ENCODE measurements around the gene LRMDA. TPM values are rescaled to one million over a fixed set of nuclear protein-coding genes. Genes with fewer than 3 reads are reported as not detected.

Gene LRMDA
- total RNA-seq, 3 donors from 2014 or later (not counting 1 experiment from before 2014, with no cell fraction given): 1.4 to 2.4 (median 2.1) TPM

- WGBS (ENCODE audit: insufficient coverage): 89% methylated on average over 14 of the region's 14 CpGs
- no peak for ATAC-seq
Measured at GRCh38 chr10:75593692-75594556, 162.5 kb downstream of the LRMDA start.

GRCh38 chr10:75596930-75597620, 165.7 kb downstream of the LRMDA start:
- Histone ChIP-seq H3K4me1 (ENCODE audit: control insufficient read depth, insufficient read depth, low read length) (no peaks in the 10 kb centered on the region), H3K9me3 (ENCODE audit: control insufficient read depth, insufficient read depth, low read length) (peaks cover 3% of the 10 kb centered on the region), H3K4me3 (ENCODE audit: low read length) (no peak overlapping the region), H3K27ac (ENCODE audit: low read length) (no peak overlapping the region), H3K27me3 (ENCODE audit: control insufficient read depth, insufficient read depth, low read length) (no peaks in the 10 kb centered on the region), H3K36me3 (ENCODE audit: control insufficient read depth, insufficient read depth, low read length) (no peaks in the 10 kb centered on the region)
- peaks cover 0 to under 1% of the 10 kb centered on the region in 2 donors for H3K4me1 Mint-ChIP-seq
- no peak for TF ChIP-seq CTCF (IDR thresholded peaks at IDR 0.05)
- no peak for DNase-seq
- no peak for ATAC-seq
- intact Hi-C loops (cut with micrococcal nuclease): no loop called here
- H3K27me3 Mint-ChIP-seq (ENCODE audit: low read depth in 2 of 2): peaks cover 7 to 12% of the 10 kb centered on the region in 2 donors
- H3K9me3 Mint-ChIP-seq: no peaks in the 10 kb centered on the region
- no peak overlapping the region for H3K27ac Mint-ChIP-seq
- no peak overlapping the region for H3K4me3 Mint-ChIP-seq
- H3K36me3 Mint-ChIP-seq: no peaks in the 10 kb centered on the region
- WGBS (ENCODE audit: insufficient coverage): 78% methylated on average over 2 of the region's 6 CpGs

More at GRCh38 chr10:75593692-75594556, 162.5 kb downstream of the LRMDA start:
- peaks cover 3% of the 10 kb centered on the region for H3K9me3 ChIP-seq (ENCODE audit: control insufficient read depth, insufficient read depth, low read length)
- no peak overlapping the region for H3K4me3 Mint-ChIP-seq
- intact Hi-C loops (cut with micrococcal nuclease): no loop called here
- TF ChIP-seq CTCF (IDR thresholded peaks at IDR 0.05): no peak
- H3K27ac ChIP-seq (ENCODE audit: low read length): no peak overlapping the region
- DNase-seq: no peak
- H3K27me3 Mint-ChIP-seq (ENCODE audit: low read depth in 2 of 2): peaks cover 0 to 6% of the 10 kb centered on the region in 2 donors
- no peaks in the 10 kb centered on the region for H3K27me3 ChIP-seq (ENCODE audit: control insufficient read depth, insufficient read depth, low read length)
- peaks cover 0 to 5% of the 10 kb centered on the region in 2 donors for H3K4me1 Mint-ChIP-seq
- no peak overlapping the region for H3K4me3 ChIP-seq (ENCODE audit: low read length)
- no peak overlapping the region for H3K27ac Mint-ChIP-seq
- no peaks in the 10 kb centered on the region for H3K36me3 Mint-ChIP-seq
- no peaks in the 10 kb centered on the region for H3K36me3 ChIP-seq (ENCODE audit: control insufficient read depth, insufficient read depth, low read length)
- no peaks in the 10 kb centered on the region for H3K4me1 ChIP-seq (ENCODE audit: control insufficient read depth, insufficient read depth, low read length)
- no peaks in the 10 kb centered on the region for H3K9me3 Mint-ChIP-seq

GRCh38 chr10:75597773-75598440, 166.5 kb downstream of the LRMDA start:
- no peaks in the 10 kb centered on the region for H3K9me3 Mint-ChIP-seq
- TF ChIP-seq CTCF (IDR thresholded peaks at IDR 0.05): no peak
- H3K36me3 ChIP-seq (ENCODE audit: control insufficient read depth, insufficient read depth, low read length): no peaks in the 10 kb centered on the region
- 81% methylated on average over 15 of the region's 15 CpGs for WGBS (ENCODE audit: insufficient coverage)
- H3K4me3 ChIP-seq (ENCODE audit: low read length): no peak overlapping the region
- intact Hi-C loops (cut with micrococcal nuclease): no loop called here
- H3K4me3 Mint-ChIP-seq: no peak overlapping the region
- ATAC-seq: no peak
- no peak for DNase-seq
- H3K27me3 Mint-ChIP-seq (ENCODE audit: low read depth in 2 of 2): peaks cover 7 to 12% of the 10 kb centered on the region in 2 donors
- no peaks in the 10 kb centered on the region for H3K36me3 Mint-ChIP-seq
- no peaks in the 10 kb centered on the region for H3K27me3 ChIP-seq (ENCODE audit: control insufficient read depth, insufficient read depth, low read length)
- H3K27ac ChIP-seq (ENCODE audit: low read length): no peak overlapping the region
- H3K4me1 Mint-ChIP-seq: no peaks in the 10 kb centered on the region
- no peaks in the 10 kb centered on the region for H3K9me3 ChIP-seq (ENCODE audit: control insufficient read depth, insufficient read depth, low read length)
- no peak overlapping the region for H3K27ac Mint-ChIP-seq
- no peaks in the 10 kb centered on the region for H3K4me1 ChIP-seq (ENCODE audit: control insufficient read depth, insufficient read depth, low read length)

Data from natural killer cell (primary cell).